Astrocyte (in vitro differentiated cells and primary cell): ENCODE measurements around the gene COPS3. TPM values are rescaled to one million over a fixed set of nuclear protein-coding genes. Genes with fewer than 3 reads are reported as not detected.

Experiments
- DNase-seq: peaks from one replicate; pipeline ENCODE4 v3.0.0-alpha.2; 2010; ENCODE audit warnings: low read depth
- FAIRE-seq: peaks from 2 replicates; lab custom pipeline; 2011; peaks lifted over from hg19 to GRCh38; lab: Jason Lieb, UNC
- H2AFZ ChIP-seq: 2 replicates; pipeline ENCODE4 v1.6.0; 2012; ENCODE audit warnings: low read depth, low read length, inconsistent platforms
- H3K27ac ChIP-seq: 2 replicates; pipeline ENCODE4 v1.5.1; 2011; ENCODE audit warnings: low read depth, low read length, inconsistent platforms
- H3K27me3 ChIP-seq: 2 replicates; pipeline ENCODE4 v1.6.0; 2011; ENCODE audit warnings: low read length, inconsistent platforms; ENCODE audit not compliant: insufficient read depth
- H3K36me3 ChIP-seq: 2 replicates; pipeline ENCODE4 v1.5.1; 2011; ENCODE audit warnings: low read length, inconsistent platforms; ENCODE audit not compliant: insufficient read depth
- H3K4me1 ChIP-seq: 2 replicates; pipeline ENCODE4 v1.5.1; 2011; ENCODE audit warnings: low read length, inconsistent platforms; ENCODE audit not compliant: insufficient read depth
- H3K4me2 ChIP-seq: 2 replicates; pipeline ENCODE4 v1.6.0; 2012; ENCODE audit warnings: low read length, inconsistent platforms
- H3K4me3 ChIP-seq: 2 replicates; pipeline ENCODE4 v1.5.1; 2011; ENCODE audit warnings: low read depth, mild to moderate bottlenecking, low read length, inconsistent platforms; ENCODE audit not compliant: insufficient read depth
- H3K79me2 ChIP-seq: 2 replicates; pipeline ENCODE4 v1.6.0; 2012; ENCODE audit warnings: mild to moderate bottlenecking, low read length, inconsistent platforms; ENCODE audit not compliant: insufficient read depth
- H3K9ac ChIP-seq: 2 replicates; pipeline ENCODE4 v1.6.0; 2012; ENCODE audit warnings: mild to moderate bottlenecking, low read length, inconsistent platforms
- H3K9me3 ChIP-seq: 2 replicates; pipeline ENCODE4 v1.5.1; 2012; ENCODE audit warnings: low read depth, mild to moderate bottlenecking, low read length, inconsistent platforms; ENCODE audit not compliant: insufficient read depth
- H4K20me1 ChIP-seq: 2 replicates; pipeline ENCODE4 v1.6.0; 2012; ENCODE audit warnings: low read length, inconsistent platforms; ENCODE audit not compliant: insufficient read depth
- H3K27ac Mint-ChIP-seq: one replicate; pipeline ENCODE4 v1.8.0; 2021; ENCODE audit warnings: mild to moderate bottlenecking, mixed read lengths; ENCODE audit not compliant: unreplicated experiment
- H3K27me3 Mint-ChIP-seq: one replicate; pipeline ENCODE4 v1.8.0; 2021; ENCODE audit warnings: low read depth, mixed read lengths; ENCODE audit not compliant: unreplicated experiment
- H3K36me3 Mint-ChIP-seq: one replicate; pipeline ENCODE4 v1.8.0; 2021; ENCODE audit warnings: low read depth, mixed read lengths; ENCODE audit not compliant: unreplicated experiment
- H3K4me1 Mint-ChIP-seq: one replicate; pipeline ENCODE4 v1.8.0; 2021; ENCODE audit warnings: low read depth, mixed read lengths; ENCODE audit not compliant: unreplicated experiment
- H3K4me3 Mint-ChIP-seq: one replicate; pipeline ENCODE4 v1.8.0; 2021; ENCODE audit warnings: mild to moderate bottlenecking, moderate library complexity, mixed read lengths; ENCODE audit not compliant: unreplicated experiment
- H3K9me3 Mint-ChIP-seq: one replicate; pipeline ENCODE4 v1.8.0; 2021; ENCODE audit warnings: mild to moderate bottlenecking, mixed read lengths; ENCODE audit not compliant: unreplicated experiment
- EZH2 ChIP-seq: IDR thresholded peaks from 2 replicates; pipeline ENCODE4 v1.6.1; 2012; ENCODE audit warnings: mild to moderate bottlenecking, low read length, inconsistent platforms; ENCODE audit not compliant: insufficient read depth
- total RNA-seq: library from RNA; stranded (reverse); gene quantifications from 2 replicates; pipeline ENCODE4 v1.2.1, GENCODE V29; 2021
- TF ChIP-seq, protein P1 (sequence below): IDR thresholded peaks from 2 replicates; pipeline ENCODE4 v1.5.1; 2011; ENCODE audit warnings: low read depth, mild to moderate bottlenecking, inconsistent platforms, low read length, moderate library complexity; ENCODE audit not compliant: insufficient read depth

The COPS3 gene
- total RNA-seq, 1 donor from 2014 or later, result 76.8 TPM

DNA sequence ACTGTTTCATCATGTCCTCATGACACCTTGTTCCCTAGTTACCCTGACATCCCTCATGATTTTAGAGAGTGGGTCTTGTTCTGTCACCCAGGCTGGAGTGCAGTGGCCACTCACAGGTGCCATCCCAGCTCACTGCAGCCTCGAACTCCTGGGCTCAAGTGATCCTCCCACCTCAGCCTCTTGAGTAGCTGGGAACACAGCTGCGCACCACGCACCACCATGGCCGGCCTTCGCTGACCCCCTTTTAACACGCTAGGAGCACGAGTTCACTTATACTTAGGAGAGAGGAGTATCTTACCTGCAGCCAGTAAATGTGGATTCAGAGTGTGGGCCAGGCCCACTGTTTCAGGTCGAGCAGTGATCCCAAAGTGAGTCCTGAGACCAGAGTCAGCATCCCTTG lies 43.6 kb upstream of the COPS3 start:
- H3K27ac ChIP-seq, result no peak overlapping the region

DNA sequence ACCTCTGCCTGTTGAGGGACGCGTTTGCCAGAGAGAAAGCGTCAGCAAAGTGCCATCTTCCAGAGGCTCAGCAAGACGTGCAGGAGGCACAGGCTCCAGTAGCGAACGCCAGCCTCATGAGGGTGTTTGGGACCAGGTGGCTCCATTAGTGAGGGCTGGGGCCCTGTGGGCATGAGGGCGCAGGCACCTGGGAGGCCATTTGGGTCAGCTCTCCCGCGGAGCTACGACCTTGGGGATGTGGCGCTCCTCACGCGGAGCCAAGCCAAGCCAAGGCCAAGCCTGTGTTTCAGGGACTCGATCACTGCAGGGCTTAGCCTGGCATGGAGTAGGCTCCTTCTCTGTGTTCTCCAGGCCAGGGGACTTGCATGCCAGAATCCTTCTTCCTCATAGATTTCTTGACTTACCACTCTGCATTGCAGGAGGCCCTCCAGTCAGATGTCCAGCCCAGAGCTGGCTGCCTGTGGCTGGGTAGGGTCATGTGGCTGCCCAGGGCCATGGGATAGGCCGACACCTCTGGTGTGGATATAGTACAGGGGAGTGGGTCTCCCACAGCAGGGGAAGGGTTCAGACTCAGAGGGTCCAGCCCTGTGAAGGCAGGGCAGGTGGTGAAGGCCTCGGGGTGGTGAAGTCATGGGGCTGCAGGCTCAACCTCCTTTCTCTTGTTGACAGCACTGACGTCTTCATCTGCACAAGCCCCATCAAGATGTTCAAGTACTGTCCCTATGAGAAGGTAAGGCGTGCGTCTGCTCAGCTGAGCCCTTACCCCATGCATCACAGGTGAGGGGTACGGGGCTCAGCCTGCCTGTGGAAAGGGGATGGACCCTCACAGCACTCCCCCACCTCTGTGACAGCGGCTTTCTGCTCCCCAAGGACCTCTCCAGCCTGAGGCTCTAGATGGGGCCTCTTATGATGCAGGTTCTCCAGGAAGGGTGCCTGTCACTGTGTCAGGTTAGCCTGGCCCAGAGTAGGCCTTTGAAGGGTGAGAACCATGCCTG lies 41.8 kb upstream of the COPS3 start:
- Histone ChIP-seq H3K27me3 (no peaks in the 10 kb centered on the region), H2AFZ (no peak overlapping the region), H3K4me1 (no peaks in the 10 kb centered on the region), H3K27ac (no peak overlapping the region), H3K4me2 (no peak overlapping the region), H4K20me1 (no peaks in the 10 kb centered on the region), H3K9me3 (no peaks in the 10 kb centered on the region), H3K79me2 (no peaks in the 10 kb centered on the region), H3K36me3 (no peaks in the 10 kb centered on the region), H3K4me3 (no peak overlapping the region), H3K9ac (no peak overlapping the region)
- Mint-ChIP-seq H3K4me3 (no peak overlapping the region), H3K27ac (no peak overlapping the region), H3K9me3 (no peaks in the 10 kb centered on the region), H3K36me3 (no peaks in the 10 kb centered on the region), H3K27me3 (peaks cover 13% of the 10 kb centered on the region), H3K4me1 (no peaks in the 10 kb centered on the region)
- FAIRE-seq, result no peak
- DNase-seq, result no peak
- TF ChIP-seq, protein P1, sequence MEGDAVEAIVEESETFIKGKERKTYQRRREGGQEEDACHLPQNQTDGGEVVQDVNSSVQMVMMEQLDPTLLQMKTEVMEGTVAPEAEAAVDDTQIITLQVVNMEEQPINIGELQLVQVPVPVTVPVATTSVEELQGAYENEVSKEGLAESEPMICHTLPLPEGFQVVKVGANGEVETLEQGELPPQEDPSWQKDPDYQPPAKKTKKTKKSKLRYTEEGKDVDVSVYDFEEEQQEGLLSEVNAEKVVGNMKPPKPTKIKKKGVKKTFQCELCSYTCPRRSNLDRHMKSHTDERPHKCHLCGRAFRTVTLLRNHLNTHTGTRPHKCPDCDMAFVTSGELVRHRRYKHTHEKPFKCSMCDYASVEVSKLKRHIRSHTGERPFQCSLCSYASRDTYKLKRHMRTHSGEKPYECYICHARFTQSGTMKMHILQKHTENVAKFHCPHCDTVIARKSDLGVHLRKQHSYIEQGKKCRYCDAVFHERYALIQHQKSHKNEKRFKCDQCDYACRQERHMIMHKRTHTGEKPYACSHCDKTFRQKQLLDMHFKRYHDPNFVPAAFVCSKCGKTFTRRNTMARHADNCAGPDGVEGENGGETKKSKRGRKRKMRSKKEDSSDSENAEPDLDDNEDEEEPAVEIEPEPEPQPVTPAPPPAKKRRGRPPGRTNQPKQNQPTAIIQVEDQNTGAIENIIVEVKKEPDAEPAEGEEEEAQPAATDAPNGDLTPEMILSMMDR, result no peak
- no peak for TF ChIP-seq EZH2

More for the DNA sequence above, 43.6 kb upstream of the COPS3 start:
- H3K9me3 Mint-ChIP-seq, result peaks cover 2% of the 10 kb centered on the region
- Histone ChIP-seq H3K79me2 (no peaks in the 10 kb centered on the region), H3K9ac (no peak overlapping the region), H3K4me1 (no peaks in the 10 kb centered on the region), H3K9me3 (no peaks in the 10 kb centered on the region), H4K20me1 (no peaks in the 10 kb centered on the region), H3K4me2 (no peak overlapping the region), H2AFZ (no peak overlapping the region), H3K4me3 (no peak overlapping the region), H3K27me3 (peaks cover 2% of the 10 kb centered on the region), H3K36me3 (no peaks in the 10 kb centered on the region)
- H3K4me1 Mint-ChIP-seq, result no peaks in the 10 kb centered on the region
- no peak overlapping the region for H3K4me3 Mint-ChIP-seq
- TF ChIP-seq, protein P1, result no peak
- no peak for TF ChIP-seq EZH2
- FAIRE-seq, result no peak
- H3K36me3 Mint-ChIP-seq, result no peaks in the 10 kb centered on the region
- H3K27me3 Mint-ChIP-seq, result peaks cover 20% of the 10 kb centered on the region
- DNase-seq, result no peak
- H3K27ac Mint-ChIP-seq, result no peak overlapping the region
